Frontal cortex (tissue), 4 donors: ENCODE data around the gene ASPRV1. TPM values are rescaled to one million over a fixed set of nuclear protein-coding genes. Genes with fewer than 3 reads are reported as not detected.
A peak's percentile ranks its signal among the peaks of the same experiment; 100 is the strongest.
"Not testable (repeated sequence)": the region's sequence is repeated elsewhere in the genome, so short reads cannot be mapped to it uniquely, and the experiment has no call there.

ENCODE experiments used
- DNase-seq, 2 donors: peaks; one replicate each; pipeline ENCODE4 v3.0.0; 2012; ENCODE audit warnings: low spot score in 2 of 2
- FAIRE-seq: peaks from 2 replicates; lab custom pipeline; 2012; peaks lifted over from hg19 to GRCh38; lab: Jason Lieb, UNC
- total RNA-seq: library from RNA; depleted of rRNA; stranded (reverse); fragments of >200 nt; gene quantifications from one replicate; pipeline ENCODE4 v1.2.3, GENCODE V29; 2014
- donor health status: control.
- donor health status: control.
- donor health status: control.

The ASPRV1 gene
- 2.0 TPM for total RNA-seq

- no peak for FAIRE-seq
These were observed at the start of gene ASPRV1 for GRCh38 chr2:69961496-69961895. Gene ASPRV1, minus strand, starts transcription at chr2:69961631. Its CDS starts 195 bp downstream, at chr2:69961436.

GRCh38 chr2:70010576-70011111 lies 49.2 kb upstream of the ASPRV1 start:
- DNase-seq, result no peak
- FAIRE-seq, result no peak

More at GRCh38 chr2:69961496-69961895, at the start of gene ASPRV1:
- peak; percentile 49 for DNase-seq

- FAIRE-seq (no peak), DNase-seq (no peak)
These were observed 48.5 kb upstream of the ASPRV1 start for GRCh38 chr2:70009762-70010575.

DNA sequence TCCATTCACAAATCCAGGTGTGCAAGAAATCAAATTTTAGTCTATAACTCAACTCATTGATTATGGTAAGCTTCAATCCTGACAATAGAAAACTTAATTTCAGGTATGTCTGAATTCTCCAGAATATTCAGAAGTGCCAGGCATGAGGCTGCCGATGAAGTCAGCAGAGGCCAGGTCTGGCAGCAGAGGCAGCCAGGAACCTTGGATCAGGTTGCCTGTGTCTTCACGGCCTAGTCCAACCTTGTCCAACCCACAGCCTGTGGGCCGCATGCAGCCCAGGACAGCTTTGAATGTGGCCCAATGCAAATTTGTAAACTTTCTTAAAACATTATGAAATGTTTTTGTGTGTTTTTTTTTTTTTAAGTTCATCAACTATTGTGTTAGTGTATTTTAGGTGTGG lies 46.9 kb upstream of the ASPRV1 start:
- DNase-seq, result no peak
- FAIRE-seq, result no peak

DNA sequence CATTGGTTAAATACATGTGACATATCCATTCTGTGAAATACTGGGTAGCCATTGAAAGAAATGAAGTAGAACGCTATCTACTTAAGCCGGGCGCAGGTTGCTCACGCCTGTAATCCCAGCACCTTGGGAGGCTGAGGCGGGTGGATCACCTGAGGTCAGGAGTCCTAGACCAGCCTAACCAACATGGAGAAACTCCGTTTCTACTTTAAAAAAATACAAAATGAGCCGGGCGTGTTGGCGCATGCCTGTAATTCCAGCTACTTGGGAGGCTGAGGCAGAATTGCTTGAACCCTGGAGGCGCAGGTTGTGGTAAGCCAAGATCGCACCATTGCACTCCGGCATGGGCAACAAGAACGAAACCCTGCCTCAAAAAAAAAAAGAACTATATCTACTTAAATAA lies 45.7 kb upstream of the ASPRV1 start:
- no peak for FAIRE-seq

GRCh38 chr2:70006447-70006784 lies 45.0 kb upstream of the ASPRV1 start:
- no peak for DNase-seq
- no peak for FAIRE-seq

More for the DNA sequence above, 45.7 kb upstream of the ASPRV1 start:
- no peak for DNase-seq

- FAIRE-seq (no peak), DNase-seq (no peak)
These were observed 44.5 kb upstream of the ASPRV1 start for GRCh38 chr2:70005752-70006446.

DNA sequence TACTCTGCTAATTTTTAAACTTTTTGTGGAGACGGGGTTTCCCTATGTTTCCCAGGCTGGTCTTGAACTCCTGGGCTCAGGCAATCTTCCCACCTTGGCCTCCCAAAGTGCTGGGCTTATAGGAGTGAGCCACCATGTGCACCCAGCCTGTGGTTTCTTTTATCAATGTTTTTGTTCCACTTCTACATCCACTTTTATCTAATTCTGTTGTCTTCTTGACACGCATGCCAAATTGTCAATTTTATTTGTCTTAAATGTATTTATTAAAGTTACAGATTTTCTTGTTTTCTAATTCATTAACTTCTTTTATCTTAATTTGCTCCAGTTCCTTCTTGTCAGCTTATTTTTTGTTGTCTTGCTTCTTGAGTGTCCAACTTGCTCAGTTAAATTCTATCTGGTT lies 43.8 kb upstream of the ASPRV1 start:
- FAIRE-seq (no peak), DNase-seq (no peak)

DNA sequence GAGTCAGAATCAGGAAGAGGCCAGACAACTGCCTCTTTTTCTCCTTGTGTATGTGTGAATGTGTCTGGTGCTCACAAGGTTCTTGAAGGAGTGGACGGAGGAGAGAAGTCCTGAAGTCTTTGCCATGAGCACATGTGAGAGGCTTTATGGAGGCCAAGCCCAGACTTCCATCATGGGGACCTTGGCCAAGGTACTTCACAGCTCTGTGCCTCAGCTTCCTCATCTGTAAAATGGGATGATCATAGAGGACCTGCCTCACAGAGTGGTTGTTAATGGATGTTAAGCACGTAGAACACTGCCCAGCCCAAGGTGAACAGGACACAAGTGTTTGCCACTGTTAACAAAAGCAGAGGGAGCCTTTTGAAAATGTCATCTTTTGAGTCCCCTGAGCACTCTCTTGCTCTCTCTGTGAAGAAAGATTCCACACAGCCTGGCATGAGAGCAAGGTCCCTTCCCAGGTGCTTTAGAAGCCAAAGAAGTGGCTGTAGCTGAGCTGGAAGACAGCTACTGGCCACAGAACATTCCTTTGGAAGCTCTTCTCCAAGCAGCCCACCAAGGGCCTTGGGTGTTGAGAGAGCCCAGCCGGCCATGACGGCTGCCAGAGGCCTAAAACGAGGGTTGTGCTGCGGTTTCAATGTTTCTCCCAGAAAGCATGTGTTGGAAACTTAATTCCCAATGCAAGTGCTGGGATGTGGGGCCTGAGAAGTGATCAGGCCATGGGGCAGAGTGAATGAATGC lies 41.8 kb upstream of the ASPRV1 start:
- no peak for FAIRE-seq

DNA sequence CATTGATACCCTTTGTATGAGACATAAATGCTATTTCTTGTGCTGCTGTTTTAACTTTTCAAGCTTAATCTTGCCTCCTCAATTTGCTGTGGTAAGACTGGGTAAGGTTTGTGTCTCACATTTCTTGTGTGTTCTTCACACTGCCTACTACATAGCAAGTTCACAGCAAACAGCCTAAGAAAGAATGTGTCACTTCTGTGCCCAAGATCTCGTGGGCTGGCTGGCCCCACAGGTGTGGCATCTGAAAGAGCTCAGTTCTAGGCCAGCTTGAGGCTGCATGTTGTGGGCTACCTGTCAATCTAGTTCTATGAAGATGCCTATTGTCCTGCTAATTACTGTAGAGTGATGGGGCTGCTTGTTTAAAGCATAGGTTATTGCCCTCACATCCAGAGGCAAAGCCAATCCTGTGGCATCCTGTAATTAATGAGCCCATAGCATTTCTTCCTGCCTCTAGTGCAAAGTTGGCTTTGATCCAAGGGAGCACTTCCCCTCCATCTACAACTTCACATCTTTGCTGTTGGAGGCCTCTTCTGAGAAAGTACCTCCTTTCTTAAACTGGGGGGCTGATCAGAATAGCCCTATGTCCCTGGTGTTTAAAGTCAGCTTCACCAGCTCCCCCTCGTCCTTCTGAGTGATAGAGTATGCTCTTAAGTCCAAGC lies 40.9 kb upstream of the ASPRV1 start:
- FAIRE-seq, result no peak

More for the DNA sequence above, 41.8 kb upstream of the ASPRV1 start:
- DNase-seq, result no peak

DNA sequence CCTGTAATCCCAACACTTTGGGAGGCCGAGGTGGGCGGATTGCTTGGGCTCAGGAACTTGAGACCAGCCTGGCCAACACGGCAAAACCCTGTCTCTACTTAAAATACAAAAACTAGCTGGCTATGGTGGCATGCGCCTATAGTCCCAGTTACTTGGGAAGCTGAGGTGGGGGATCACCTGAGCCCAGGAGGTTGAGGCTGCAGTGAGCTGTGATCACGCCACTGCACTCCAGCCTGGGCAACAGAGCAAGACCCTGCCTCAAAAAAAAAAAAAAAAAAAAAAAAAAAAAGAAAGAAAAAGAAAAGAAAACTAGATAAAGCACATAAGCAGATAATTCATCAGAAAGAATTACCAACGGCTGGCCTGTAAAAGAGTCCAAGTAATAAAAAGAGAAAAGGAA lies 39.1 kb upstream of the ASPRV1 start:
- not testable (repeated sequence) for FAIRE-seq, DNase-seq

More for the DNA sequence above, 40.9 kb upstream of the ASPRV1 start:
- no peak for DNase-seq

DNA sequence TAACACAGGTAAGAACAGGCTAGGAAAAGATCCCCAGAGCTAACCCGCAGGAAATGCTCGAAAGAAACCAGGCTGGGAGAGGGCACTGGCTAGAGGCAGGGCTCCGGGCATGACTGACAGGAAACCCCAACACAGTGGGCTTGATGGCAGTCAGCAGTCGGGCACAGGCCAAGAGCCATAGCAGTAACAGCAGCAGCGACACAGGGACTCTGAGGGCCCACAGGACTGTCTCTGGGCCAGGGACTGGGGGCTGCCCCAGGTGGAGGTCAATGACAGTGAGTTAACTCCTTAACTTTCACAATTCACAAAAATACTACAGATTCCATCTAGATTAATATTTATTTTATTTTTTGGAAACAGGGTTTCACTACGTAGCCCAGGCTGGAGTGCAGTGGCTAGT lies 37.3 kb upstream of the ASPRV1 start:
- DNase-seq (no peak), FAIRE-seq (no peak)

DNA sequence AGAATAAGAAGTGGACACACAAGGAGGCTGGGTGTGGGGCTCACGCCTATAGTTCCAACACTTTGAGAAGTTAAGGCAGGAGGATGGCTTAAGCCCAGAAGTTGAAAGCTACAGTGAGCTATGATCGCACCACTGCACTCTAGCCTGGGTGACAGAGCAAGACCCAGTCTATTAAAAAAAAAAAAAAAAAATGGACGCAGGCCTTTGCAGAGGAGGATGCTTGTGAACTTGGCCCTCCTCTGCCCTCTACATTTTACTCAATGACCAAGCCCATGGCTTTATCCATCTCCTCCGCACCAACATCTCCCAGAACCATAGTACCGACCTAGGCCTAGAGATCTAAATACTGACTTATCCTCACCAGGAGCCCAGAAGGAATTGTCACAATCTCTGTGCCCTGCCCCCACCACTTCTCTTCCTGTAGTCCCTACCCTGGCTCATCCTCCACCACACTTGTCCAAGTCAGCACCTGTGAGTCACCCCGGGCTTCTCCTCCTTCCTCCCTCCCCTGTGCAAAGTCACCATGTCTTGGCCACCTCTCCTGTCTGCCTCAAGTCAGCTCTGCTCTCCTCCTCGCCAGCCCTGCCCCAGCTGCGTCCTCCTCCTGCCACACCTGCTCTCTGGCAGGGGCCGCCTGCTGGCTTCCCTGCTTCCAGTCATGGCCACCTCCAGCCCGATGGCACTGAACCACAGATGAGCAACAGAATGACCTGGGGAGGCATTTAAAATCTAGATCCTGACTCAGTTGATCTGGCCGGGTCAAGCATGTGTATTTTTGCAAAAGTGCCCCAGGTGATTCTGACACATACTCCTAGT lies 35.8 kb upstream of the ASPRV1 start:
- DNase-seq, result no peak
- no peak for FAIRE-seq

GRCh38 chr2:69995511-69995910 lies 34.1 kb upstream of the ASPRV1 start:
- no peak for FAIRE-seq
- no peak for DNase-seq

DNA sequence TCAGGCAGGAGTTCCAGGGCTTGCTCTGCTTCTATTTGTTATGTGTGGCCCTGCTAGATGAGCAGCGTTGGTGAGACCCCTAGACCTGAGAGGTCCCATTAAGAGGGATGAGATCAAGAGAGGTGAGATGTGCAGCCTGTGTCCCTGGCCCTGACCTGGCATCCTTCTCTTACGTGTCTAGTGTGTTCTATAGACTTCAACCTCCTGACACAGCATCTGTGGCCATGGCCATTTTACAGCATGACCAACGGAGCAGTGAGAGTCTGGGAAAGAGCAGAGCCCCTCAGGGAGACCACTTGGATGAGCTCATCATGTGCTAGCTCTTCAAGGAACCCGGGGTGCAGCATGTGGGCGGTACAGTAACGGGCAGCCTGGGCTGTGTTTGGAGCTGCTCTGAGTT lies 32.7 kb upstream of the ASPRV1 start:
- FAIRE-seq, result no peak
- DNase-seq, result no peak

DNA sequence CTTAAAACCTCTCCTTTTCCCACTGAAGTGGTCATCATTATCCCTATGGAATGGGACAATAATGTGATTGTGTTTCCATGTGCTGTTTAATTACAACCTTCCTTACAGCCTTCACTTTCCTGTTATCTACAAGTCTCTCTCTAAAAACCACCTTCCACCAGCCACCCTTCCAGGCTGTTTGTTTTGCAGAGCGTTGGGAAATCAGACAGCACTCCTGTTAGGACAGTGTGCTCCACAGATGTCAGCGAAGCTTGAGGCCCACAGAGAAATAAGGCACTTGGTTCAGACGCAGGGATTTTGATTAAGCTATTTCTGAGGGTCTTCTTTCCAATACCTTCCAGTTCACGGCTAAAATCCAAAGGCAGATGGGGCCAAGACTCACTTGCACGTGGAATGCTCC lies 32.3 kb upstream of the ASPRV1 start:
- FAIRE-seq (no peak), DNase-seq (no peak)

DNA sequence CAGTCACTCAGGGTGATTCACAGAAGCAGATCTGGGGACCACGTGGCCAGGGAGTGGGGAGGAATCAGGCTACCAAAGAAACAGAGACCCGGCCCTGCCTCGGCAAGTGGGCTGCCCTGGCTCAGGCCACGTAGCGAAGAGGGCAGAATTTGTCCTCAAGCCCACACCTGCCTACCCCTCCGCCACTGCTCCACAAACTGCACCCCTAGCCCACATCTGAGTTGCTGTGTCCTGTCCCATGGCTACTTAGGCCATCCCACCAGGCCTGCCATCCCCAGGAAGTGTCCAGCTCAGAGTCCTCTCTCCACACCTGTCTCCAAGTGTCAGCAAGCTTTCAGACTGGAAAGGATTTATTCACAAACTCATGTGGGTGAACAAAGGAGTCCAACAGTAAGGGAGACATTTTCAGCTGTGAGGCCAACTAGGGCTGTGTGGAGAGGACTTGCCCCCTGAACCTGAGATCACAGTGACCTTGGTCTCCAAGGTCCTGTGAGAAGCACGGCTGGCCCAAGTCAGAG lies 31.7 kb upstream of the ASPRV1 start:
- FAIRE-seq (no peak), DNase-seq (no peak)

DNA sequence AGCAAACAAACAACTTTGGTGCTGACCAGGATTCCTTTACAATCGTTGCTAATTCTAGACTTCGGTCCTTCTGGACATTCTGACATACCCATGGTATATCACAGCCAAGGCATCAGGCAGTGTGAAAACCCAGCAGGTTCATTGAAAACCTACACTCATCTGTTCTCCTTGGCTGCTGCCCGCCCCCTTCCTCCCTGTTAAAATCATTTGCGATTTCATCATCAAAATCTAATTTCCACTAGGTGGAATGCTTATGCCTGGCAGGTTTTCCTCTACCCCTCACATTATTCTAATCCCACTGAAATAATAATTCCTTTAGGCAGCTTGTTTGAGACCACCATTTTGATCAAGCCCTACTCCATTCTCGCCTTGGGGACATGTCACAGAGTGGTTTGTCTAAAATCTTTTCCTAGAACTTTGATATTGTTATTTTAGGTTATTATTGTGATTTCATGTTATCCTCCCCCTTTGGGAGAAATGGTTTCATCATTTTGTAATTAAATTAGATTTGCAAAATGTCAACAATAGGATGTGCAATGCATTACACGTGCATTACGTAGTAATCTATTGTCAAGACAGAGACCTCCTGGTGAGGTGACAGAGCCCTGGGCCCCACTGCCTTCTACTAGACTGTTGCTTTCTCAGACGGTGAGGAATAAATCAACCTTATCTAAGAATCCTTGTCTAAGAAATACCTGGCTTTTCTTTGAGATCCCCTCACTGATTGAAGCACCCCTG lies 31.0 kb upstream of the ASPRV1 start:
- no peak for FAIRE-seq
- no peak for DNase-seq
